HEK293T (cell line): ENCODE data around the gene LRPAP1.

Source experiments
- CTCF ChIA-PET: fragments of 350-600 bp; formaldehyde crosslinking; extraction: SDS; loops from one replicate; lab custom pipeline; 2021; ENCODE audit warnings: antibody characterized with exemption, inconsistent platforms; lab: Yijun Ruan, JAX
- POLR2A ChIA-PET: fragments of 350-600 bp; formaldehyde crosslinking; extraction: SDS; loops from one replicate; lab custom pipeline; 2020; ENCODE audit warnings: antibody characterized with exemption, inconsistent platforms; lab: Yijun Ruan, JAX
- DNase-seq: peaks from one replicate; pipeline ENCODE4 v3.0.0; 2012; ENCODE audit warnings: mixed read lengths; ENCODE audit errors: extremely low spot score
- ARNT ChIP-seq: fragments of 450-650 bp; IDR thresholded peaks from 2 replicates; pipeline ENCODE4 v1.6.1; 2017; ENCODE audit warnings: mild to moderate bottlenecking
- BHLHE40 ChIP-seq: fragments of 450-650 bp; IDR thresholded peaks from 2 replicates; pipeline ENCODE4 v1.6.1; 2016; ENCODE audit warnings: mild to moderate bottlenecking, moderate library complexity, borderline replicate concordance
- CTBP1 ChIP-seq: fragments of 450-650 bp; IDR thresholded peaks from 2 replicates; pipeline ENCODE4 v1.6.1; 2016; ENCODE audit warnings: borderline replicate concordance
- ELF4 ChIP-seq: fragments of 450-650 bp; IDR thresholded peaks from 2 replicates; pipeline ENCODE4 v1.6.1; 2017; ENCODE audit warnings: antibody characterized with exemption
- FOXA1 ChIP-seq: fragments of 450-650 bp; IDR thresholded peaks from 2 replicates; pipeline ENCODE4 v1.6.1; 2016; ENCODE audit warnings: mild to moderate bottlenecking
- FOXK2 ChIP-seq: fragments of 450-650 bp; IDR thresholded peaks from 2 replicates; pipeline ENCODE4 v1.6.1; 2016; ENCODE audit warnings: mild to moderate bottlenecking
- FOXM1 ChIP-seq: fragments of 450-650 bp; IDR thresholded peaks from 2 replicates; pipeline ENCODE4 v1.6.1; 2017; ENCODE audit warnings: mild to moderate bottlenecking, borderline replicate concordance
- HDGF ChIP-seq: fragments of 450-650 bp; IDR thresholded peaks from 2 replicates; pipeline ENCODE4 v1.6.1; 2017; ENCODE audit warnings: antibody characterized with exemption, borderline replicate concordance
- L3MBTL2 ChIP-seq: fragments of 450-650 bp; conservative IDR thresholded peaks from 2 replicates; pipeline ENCODE4 v1.6.1; 2016; ENCODE audit warnings: mild to moderate bottlenecking
- LEF1 ChIP-seq: fragments of 450-650 bp; IDR thresholded peaks from 2 replicates; pipeline ENCODE4 v1.6.1; 2017; ENCODE audit warnings: mild to moderate bottlenecking, borderline replicate concordance
- NFRKB ChIP-seq: fragments of 450-650 bp; IDR thresholded peaks from 2 replicates; pipeline ENCODE4 v1.6.1; 2016; ENCODE audit warnings: mild to moderate bottlenecking, moderate library complexity
- PKNOX1 ChIP-seq: fragments of 450-650 bp; IDR thresholded peaks from 2 replicates; pipeline ENCODE4 v1.6.1; 2016
- SP1 ChIP-seq: fragments of 450-650 bp; IDR thresholded peaks from 2 replicates; pipeline ENCODE4 v1.6.1; 2017
- SUZ12 ChIP-seq: fragments of 450-650 bp; IDR thresholded peaks from 2 replicates; pipeline ENCODE4 v1.6.1; 2016; ENCODE audit warnings: mild to moderate bottlenecking
- TARDBP ChIP-seq: fragments of 450-650 bp; IDR thresholded peaks from 2 replicates; pipeline ENCODE4 v1.6.1; 2016
- ZNF384 ChIP-seq: fragments of 450-650 bp; IDR thresholded peaks from 2 replicates; pipeline ENCODE4 v1.6.1; 2016

The LRPAP1 gene

GRCh38 chr4:3492741-3493719 lies 39.2 kb downstream of the LRPAP1 start:
- ChIA-PET CTCF (interaction anchor here (1.0 to 1.7 kb wide), 2 partner anchors 12 to 21 kb away, joined by 3 to 8 read pairs; no protein-coding TSS in a partner anchor), POLR2A (no interaction called here)
- DNase-seq, result no peak
- TF ChIP-seq FOXK2 (no peak), HDGF (no peak), CTBP1 (no peak), NFRKB (no peak), FOXM1 (no peak), ELF4 (no peak), PKNOX1 (no peak)

GRCh38 chr4:3491681-3492405 lies 40.4 kb downstream of the LRPAP1 start:
- no peak for DNase-seq
- ChIA-PET POLR2A (no interaction called here), CTCF (no interaction called here)
- TF ChIP-seq FOXA1, result no peak
- TF ChIP-seq HDGF, result no peak
- TF ChIP-seq FOXK2, result no peak
- no peak for TF ChIP-seq CTBP1
- no peak for TF ChIP-seq SUZ12
- TF ChIP-seq TARDBP, result no peak
- no peak for TF ChIP-seq NFRKB

GRCh38 chr4:3489451-3489962 lies 42.7 kb downstream of the LRPAP1 start:
- DNase-seq, result peak; percentile 45
- CTCF ChIA-PET, result no interaction called here
- TF ChIP-seq ARNT, result no peak
- TF ChIP-seq L3MBTL2, result no peak
- TF ChIP-seq PKNOX1, result no peak
- TF ChIP-seq TARDBP, result no peak
- no peak for TF ChIP-seq NFRKB
- TF ChIP-seq FOXA1, result no peak
- TF ChIP-seq FOXM1, result no peak
- TF ChIP-seq SP1, result no peak
- TF ChIP-seq LEF1, result no peak
- TF ChIP-seq CTBP1, result no peak
- no peak for TF ChIP-seq SUZ12
- no peak for TF ChIP-seq HDGF
- no peak for TF ChIP-seq ELF4
- TF ChIP-seq BHLHE40, result no peak
- TF ChIP-seq ZNF384, result no peak
- TF ChIP-seq FOXK2, result no peak
- POLR2A ChIA-PET, result no interaction called here

- POLR2A ChIA-PET, result no interaction called here
- CTCF ChIA-PET, result no interaction called here
- TF ChIP-seq FOXK2, result no peak
- no peak for TF ChIP-seq ARNT
- no peak for TF ChIP-seq FOXA1
- DNase-seq, result no peak
These were observed 43.4 kb downstream of the LRPAP1 start for GRCh38 chr4:3488820-3489219.

- no peak for TF ChIP-seq ARNT
- no peak for TF ChIP-seq SP1
- TF ChIP-seq NFRKB, result no peak
- no peak for TF ChIP-seq FOXA1
- TF ChIP-seq ELF4, result no peak
- no peak for TF ChIP-seq BHLHE40
- no peak for TF ChIP-seq SUZ12
- TF ChIP-seq L3MBTL2, result no peak
- no peak for TF ChIP-seq PKNOX1
- TF ChIP-seq TARDBP, result no peak
- TF ChIP-seq HDGF, result no peak
- TF ChIP-seq FOXK2, result no peak
- no peak for TF ChIP-seq LEF1
- no peak for TF ChIP-seq ZNF384
- TF ChIP-seq CTBP1, result no peak
- TF ChIP-seq FOXM1, result no peak
- DNase-seq, result no peak
- CTCF ChIA-PET, result no interaction called here
- POLR2A ChIA-PET, result no interaction called here
These were observed 44.4 kb downstream of the LRPAP1 start for GRCh38 chr4:3487861-3488260.
